ENCODE measurements around the gene TTF1. TPM values are rescaled to one million over a fixed set of nuclear protein-coding genes. Genes with fewer than 3 reads are reported as not detected.
"Not testable (repeated sequence)": the region's sequence is repeated elsewhere in the genome, so short reads cannot be mapped to it uniquely, and the experiment has no call there.

Gene TTF1
- total RNA-seq, 4 donors from 2014 or later = 7.9 to 19.1 (median 10.2) TPM

- TF ChIP-seq CTCF (IDR thresholded peaks at IDR 0.05) = no peak
- ATAC-seq (ENCODE audit: low FRiP score) (no peak), DNase-seq (ENCODE audit: low spot score) (no peak)
Observed at GRCh38 chr9:132383462-132383883, 23.2 kb downstream of the TTF1 start.

- DNase-seq (ENCODE audit: low spot score) = no peak
- ATAC-seq (ENCODE audit: low FRiP score) = no peak
- TF ChIP-seq CTCF (IDR thresholded peaks at IDR 0.05) = no peak
Observed at GRCh38 chr9:132381966-132382541, 24.6 kb downstream of the TTF1 start.

- not testable (repeated sequence) for ATAC-seq (ENCODE audit: low FRiP score); DNase-seq (ENCODE audit: low spot score)
Observed at GRCh38 chr9:132378416-132378815, 28.2 kb downstream of the TTF1 start.

- DNase-seq (ENCODE audit: low spot score); ATAC-seq (ENCODE audit: low FRiP score): not testable (repeated sequence)
Observed at GRCh38 chr9:132377769-132378168, 28.9 kb downstream of the TTF1 start.

- DNase-seq (ENCODE audit: low spot score) = no peak
- peak; percentile 73 for ATAC-seq (ENCODE audit: low FRiP score)
- no peak for TF ChIP-seq CTCF (IDR thresholded peaks at IDR 0.05)
Observed at GRCh38 chr9:132372177-132373095, 34.2 kb downstream of the TTF1 start.

GRCh38 chr9:132370592-132370991 lies 36.0 kb downstream of the TTF1 start:
- no peak for TF ChIP-seq CTCF (IDR thresholded peaks at IDR 0.05)
- ATAC-seq (ENCODE audit: low FRiP score) (no peak), DNase-seq (ENCODE audit: low spot score) (no peak)

- ATAC-seq (ENCODE audit: low FRiP score) (no peak), DNase-seq (ENCODE audit: low spot score) (no peak)
- no peak for TF ChIP-seq CTCF (IDR thresholded peaks at IDR 0.05)
Observed at GRCh38 chr9:132369421-132369820, 37.2 kb downstream of the TTF1 start.
